ENCODE data around the gene LDLRAP1.

LDLRAP1 gene

DNA sequence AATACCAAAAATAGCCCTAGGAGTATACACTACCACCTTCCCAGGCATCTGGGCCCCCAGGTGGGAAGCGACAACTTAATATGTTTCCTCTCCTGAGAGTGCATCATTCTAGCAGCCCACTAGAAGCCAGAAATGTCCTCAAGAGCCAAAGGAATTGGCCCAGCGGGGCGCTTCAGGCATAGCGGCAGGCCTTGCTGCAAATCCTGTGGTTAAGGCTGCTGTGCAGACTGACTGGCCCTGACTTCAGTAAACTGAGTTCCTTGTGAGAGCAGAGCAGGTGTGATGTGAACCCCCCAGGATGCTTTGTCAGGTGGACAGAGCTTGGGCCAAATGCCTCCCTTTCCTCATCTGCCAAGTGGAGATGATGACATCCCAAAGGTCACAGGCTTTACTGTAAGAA lies 29.7 kb upstream of the LDLRAP1 start:
- Histone ChIP-seq H3K79me2 (ENCODE audit: insufficient read depth, low read depth) (no peaks in the 10 kb centered on the region), H2AFZ (ENCODE audit: low read depth) (no peak overlapping the region), H3K27ac (no peak overlapping the region), H3K9ac (no peak overlapping the region), H3K4me3 (IDR thresholded peaks at IDR 0.05; ENCODE audit: insufficient read depth, low read depth, low read length) (no peak overlapping the region), H4K20me1 (ENCODE audit: insufficient read depth) (no peaks in the 10 kb centered on the region), H3K27me3 (ENCODE audit: insufficient read depth, low read depth) (no peaks in the 10 kb centered on the region), H3K4me1 (ENCODE audit: low read depth, poor library complexity, severe bottlenecking) (no peaks in the 10 kb centered on the region), H3K4me2 (no peak overlapping the region), H3K36me3 (ENCODE audit: insufficient read depth) (no peaks in the 10 kb centered on the region)
- TF ChIP-seq, protein P1, sequence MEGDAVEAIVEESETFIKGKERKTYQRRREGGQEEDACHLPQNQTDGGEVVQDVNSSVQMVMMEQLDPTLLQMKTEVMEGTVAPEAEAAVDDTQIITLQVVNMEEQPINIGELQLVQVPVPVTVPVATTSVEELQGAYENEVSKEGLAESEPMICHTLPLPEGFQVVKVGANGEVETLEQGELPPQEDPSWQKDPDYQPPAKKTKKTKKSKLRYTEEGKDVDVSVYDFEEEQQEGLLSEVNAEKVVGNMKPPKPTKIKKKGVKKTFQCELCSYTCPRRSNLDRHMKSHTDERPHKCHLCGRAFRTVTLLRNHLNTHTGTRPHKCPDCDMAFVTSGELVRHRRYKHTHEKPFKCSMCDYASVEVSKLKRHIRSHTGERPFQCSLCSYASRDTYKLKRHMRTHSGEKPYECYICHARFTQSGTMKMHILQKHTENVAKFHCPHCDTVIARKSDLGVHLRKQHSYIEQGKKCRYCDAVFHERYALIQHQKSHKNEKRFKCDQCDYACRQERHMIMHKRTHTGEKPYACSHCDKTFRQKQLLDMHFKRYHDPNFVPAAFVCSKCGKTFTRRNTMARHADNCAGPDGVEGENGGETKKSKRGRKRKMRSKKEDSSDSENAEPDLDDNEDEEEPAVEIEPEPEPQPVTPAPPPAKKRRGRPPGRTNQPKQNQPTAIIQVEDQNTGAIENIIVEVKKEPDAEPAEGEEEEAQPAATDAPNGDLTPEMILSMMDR (conservative IDR thresholded peaks at IDR 0.05; ENCODE audit: low read depth, low read length) = no peak

DNA sequence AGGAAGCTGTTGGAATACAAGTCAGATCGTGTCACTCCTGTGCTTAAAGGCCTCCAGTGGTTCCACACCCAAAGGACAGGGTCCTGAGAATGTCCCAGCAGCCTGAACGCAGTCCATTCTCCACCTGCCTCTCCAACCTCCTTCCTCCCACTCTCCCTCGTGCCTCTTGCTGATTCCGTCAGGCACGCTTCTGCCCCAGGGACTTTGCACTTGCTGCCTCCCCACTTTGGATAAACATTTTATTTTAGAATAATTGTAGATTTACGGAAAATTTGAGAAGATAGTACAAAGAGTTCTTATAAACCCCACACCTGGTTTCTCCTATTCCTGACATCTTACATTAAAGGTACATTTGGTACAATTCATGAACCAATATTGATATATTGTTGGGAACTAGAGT lies 28.4 kb upstream of the LDLRAP1 start:
- no peaks in the 10 kb centered on the region for H3K36me3 ChIP-seq (ENCODE audit: insufficient read depth)
- no peaks in the 10 kb centered on the region for H4K20me1 ChIP-seq (ENCODE audit: insufficient read depth)
- no peaks in the 10 kb centered on the region for H3K4me1 ChIP-seq (ENCODE audit: low read depth, poor library complexity, severe bottlenecking)
- no peak overlapping the region for H3K9ac ChIP-seq
- no peaks in the 10 kb centered on the region for H3K27me3 ChIP-seq (ENCODE audit: insufficient read depth, low read depth)
- H3K27ac ChIP-seq = no peak overlapping the region
- no peak overlapping the region for H2AFZ ChIP-seq (ENCODE audit: low read depth)
- no peak overlapping the region for H3K4me3 ChIP-seq (IDR thresholded peaks at IDR 0.05; ENCODE audit: insufficient read depth, low read depth, low read length)
- no peak overlapping the region for H3K4me2 ChIP-seq
- H3K79me2 ChIP-seq (ENCODE audit: insufficient read depth, low read depth) = no peaks in the 10 kb centered on the region
- TF ChIP-seq, protein P1 (conservative IDR thresholded peaks at IDR 0.05; ENCODE audit: low read depth, low read length) = no peak

DNA sequence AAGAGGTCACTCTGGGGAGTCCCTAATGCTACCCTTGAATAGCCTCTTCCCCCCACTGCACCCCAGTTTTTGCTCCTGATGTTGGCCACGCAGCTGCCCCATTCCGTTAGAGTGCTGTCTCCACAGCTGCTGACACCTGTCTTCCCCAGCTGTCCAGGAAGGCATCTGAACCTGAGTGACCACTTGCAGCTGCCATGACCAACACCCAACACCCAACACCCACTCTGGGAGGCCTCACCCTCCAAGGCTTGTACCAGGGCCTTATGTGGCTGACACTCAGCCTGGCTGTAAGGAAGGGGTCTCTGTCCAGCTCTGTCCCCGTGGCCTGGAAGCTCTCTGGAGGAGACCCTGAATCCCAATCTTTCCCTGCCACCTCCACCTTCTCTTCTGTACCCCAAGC lies 26.7 kb upstream of the LDLRAP1 start:
- H4K20me1 ChIP-seq (ENCODE audit: insufficient read depth) = no peaks in the 10 kb centered on the region
- H2AFZ ChIP-seq (ENCODE audit: low read depth) = no peak overlapping the region
- H3K4me3 ChIP-seq (IDR thresholded peaks at IDR 0.05; ENCODE audit: insufficient read depth, low read depth, low read length) = no peak overlapping the region
- TF ChIP-seq, protein P1 (conservative IDR thresholded peaks at IDR 0.05; ENCODE audit: low read depth, low read length) = no peak
- no peaks in the 10 kb centered on the region for H3K36me3 ChIP-seq (ENCODE audit: insufficient read depth)
- peaks cover 10% of the 10 kb centered on the region for H3K4me1 ChIP-seq (ENCODE audit: low read depth, poor library complexity, severe bottlenecking)
- H3K27me3 ChIP-seq (ENCODE audit: insufficient read depth, low read depth) = no peaks in the 10 kb centered on the region
- H3K27ac ChIP-seq = no peak overlapping the region
- H3K79me2 ChIP-seq (ENCODE audit: insufficient read depth, low read depth) = no peaks in the 10 kb centered on the region
- H3K9ac ChIP-seq = no peak overlapping the region
- no peak overlapping the region for H3K4me2 ChIP-seq

DNA sequence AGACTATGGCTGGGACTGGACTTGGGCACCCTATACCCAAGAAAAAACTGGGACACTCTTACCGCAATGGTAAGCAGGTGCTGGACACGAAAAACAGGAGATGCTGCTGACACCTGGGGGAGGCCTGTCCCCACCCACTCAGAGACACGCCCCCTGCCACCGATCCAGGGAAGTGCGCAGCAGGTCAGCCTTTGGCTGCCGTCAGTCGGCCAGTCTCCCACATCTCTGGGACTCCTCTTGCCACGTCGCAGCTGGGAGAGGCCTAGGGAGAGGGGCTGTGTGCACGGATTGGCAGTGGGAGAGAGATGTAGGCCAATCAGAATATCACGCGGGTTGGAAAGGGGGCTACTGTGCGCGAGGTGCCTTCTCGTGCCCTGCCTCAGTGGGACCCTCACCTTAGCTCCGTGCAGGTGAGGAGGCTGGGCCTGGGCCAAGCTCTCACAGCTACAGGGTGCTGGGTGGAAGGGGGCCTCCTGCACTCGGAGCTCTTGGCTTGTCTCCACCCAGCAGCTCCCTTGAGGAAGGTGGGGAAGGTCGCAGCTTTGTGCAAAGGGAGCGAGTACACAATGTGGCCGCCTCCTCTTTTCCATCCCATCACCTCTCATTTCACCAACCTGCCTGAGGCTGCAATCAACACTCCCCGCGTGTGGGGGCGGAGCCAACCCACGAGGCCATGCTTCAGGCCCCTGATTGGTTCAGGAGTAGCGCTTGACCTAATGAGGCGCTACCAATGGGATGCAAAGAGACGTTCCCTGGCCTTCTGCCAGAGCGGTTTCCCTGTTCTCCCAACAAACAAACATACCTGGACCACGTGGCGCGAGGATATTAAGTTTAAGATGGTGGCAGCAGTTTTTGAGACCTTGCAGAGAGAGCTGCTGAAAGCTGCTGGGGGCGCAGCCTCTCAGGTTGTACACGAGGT lies 25.7 kb upstream of the LDLRAP1 start:
- Histone ChIP-seq H3K4me3 (IDR thresholded peaks at IDR 0.05; ENCODE audit: insufficient read depth, low read depth, low read length) (no peak overlapping the region), H3K9ac (no peak overlapping the region), H3K4me1 (ENCODE audit: low read depth, poor library complexity, severe bottlenecking) (peaks cover 10% of the 10 kb centered on the region), H3K36me3 (ENCODE audit: insufficient read depth) (no peaks in the 10 kb centered on the region), H2AFZ (ENCODE audit: low read depth) (no peak overlapping the region), H3K79me2 (ENCODE audit: insufficient read depth, low read depth) (no peaks in the 10 kb centered on the region), H3K4me2 (no peak overlapping the region), H4K20me1 (ENCODE audit: insufficient read depth) (no peaks in the 10 kb centered on the region), H3K27me3 (ENCODE audit: insufficient read depth, low read depth) (no peaks in the 10 kb centered on the region), H3K27ac (no peak overlapping the region)
- TF ChIP-seq, protein P1 (conservative IDR thresholded peaks at IDR 0.05; ENCODE audit: low read depth, low read length) = no peak
